ENCODE results near the gene ERFE. TPM values are rescaled to one million over a fixed set of nuclear protein-coding genes. Genes with fewer than 3 reads are reported as not detected.
"Not testable (repeated sequence)": the region's sequence is repeated elsewhere in the genome, so short reads cannot be mapped to it uniquely, and the experiment has no call there.

Gene ERFE, protein sequence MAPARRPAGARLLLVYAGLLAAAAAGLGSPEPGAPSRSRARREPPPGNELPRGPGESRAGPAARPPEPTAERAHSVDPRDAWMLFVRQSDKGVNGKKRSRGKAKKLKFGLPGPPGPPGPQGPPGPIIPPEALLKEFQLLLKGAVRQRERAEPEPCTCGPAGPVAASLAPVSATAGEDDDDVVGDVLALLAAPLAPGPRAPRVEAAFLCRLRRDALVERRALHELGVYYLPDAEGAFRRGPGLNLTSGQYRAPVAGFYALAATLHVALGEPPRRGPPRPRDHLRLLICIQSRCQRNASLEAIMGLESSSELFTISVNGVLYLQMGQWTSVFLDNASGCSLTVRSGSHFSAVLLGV
- total RNA-seq = 6.1 TPM
- polyA plus RNA-seq (ENCODE audit: insufficient read depth in 1 of 8, insufficient read length in 8 of 8, low replicate concordance in 1 of 8) = 10 to 100 TPM in 4 of 8 donors, 1 to 10 TPM in 4; 6.4 to 25.0 (median 10.7) TPM
- long read RNA-seq, donor 1, partial matches to known transcripts = 0 of 1 reads
- long read RNA-seq, donor 1, other reads (novel, unspliced or antisense) = 0 of 1 reads
- long read RNA-seq, donor 2 = 0 reads
- long read RNA-seq, donor 3, partial matches to known transcripts = 0 of 2 reads
- long read RNA-seq, donor 3, other reads (novel, unspliced or antisense) = 0 of 2 reads
- long read RNA-seq, donor 4, partial matches to known transcripts = 11 of 21 reads
- long read RNA-seq, donor 4, other reads (novel, unspliced or antisense) = 10 of 21 reads
- long read RNA-seq, donor 5, partial matches to known transcripts = 0 of 1 reads
- long read RNA-seq, donor 5, other reads (novel, unspliced or antisense) = 0 of 1 reads
- long read RNA-seq, donor 6, partial matches to known transcripts = 0 of 2 reads
- long read RNA-seq, donor 6, other reads (novel, unspliced or antisense) = 0 of 2 reads
- long read RNA-seq, donor 7 = 0 reads
- long read RNA-seq, donor 8, partial matches to known transcripts = 0 of 1 reads
- long read RNA-seq, donor 8, other reads (novel, unspliced or antisense) = 0 of 1 reads
- long read RNA-seq, donor 9, partial matches to known transcripts = 5 of 5 reads
- long read RNA-seq, donor 9, other reads (novel, unspliced or antisense) = 0 of 5 reads
- long read RNA-seq, donor 10, partial matches to known transcripts = 5 of 6 reads
- long read RNA-seq, donor 10, other reads (novel, unspliced or antisense) = 0 of 6 reads
- long read RNA-seq, donor 11, partial matches to known transcripts = 0 of 1 reads
- long read RNA-seq, donor 11, other reads (novel, unspliced or antisense) = 0 of 1 reads

DNA sequence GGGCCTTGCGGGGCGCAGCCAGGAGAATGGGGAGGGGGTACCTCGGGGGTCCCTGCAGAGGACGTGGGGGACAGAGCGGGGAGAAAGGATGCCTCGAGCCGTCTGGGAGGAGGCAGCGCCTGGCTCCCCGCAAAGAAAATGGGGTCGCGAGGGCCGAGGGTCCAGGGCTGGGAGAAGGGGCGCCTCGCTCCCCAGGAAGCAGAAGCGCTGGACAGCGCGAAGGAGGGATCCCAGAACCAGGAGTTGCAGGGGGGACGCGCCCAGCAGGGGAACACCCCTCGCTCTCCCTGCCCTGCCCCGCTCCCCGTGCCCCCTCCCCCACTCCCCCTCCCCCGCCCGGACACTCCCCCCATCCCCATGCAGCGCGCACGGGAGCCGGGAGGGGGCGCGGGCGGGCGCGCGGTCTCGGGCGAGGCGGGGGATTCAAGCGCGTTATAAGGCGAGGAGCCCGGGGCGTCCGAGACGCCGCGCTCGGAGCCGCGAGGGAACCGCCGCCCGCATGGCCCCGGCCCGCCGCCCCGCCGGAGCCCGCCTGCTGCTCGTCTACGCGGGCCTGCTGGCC lies at the start of gene ERFE:
TSS of gene ERFE (plus strand) at position 462 of the 562 bp plus-strand sequence. CDS start at position 500, 38 bp downstream.
- Histone ChIP-seq H3K4me3 (ENCODE audit: low read length) (peak within 1 kb of the TSS; percentile 31), H3K27me3 (ENCODE audit: control insufficient read depth, insufficient read depth, low read length) (peaks cover 43% of the 10 kb centered on the region), H3K36me3 (ENCODE audit: control insufficient read depth, insufficient read depth, low read length) (no peaks in the 10 kb centered on the region), H3K9me3 (replicated peaks; ENCODE audit: control insufficient read depth, low read depth, low read length) (peaks cover 3% of the 10 kb centered on the region), H3K27ac (ENCODE audit: low read length) (peak within 1 kb of the TSS; percentile 20), H3K4me1 (ENCODE audit: control insufficient read depth, insufficient read depth, low read length) (peaks cover 68% of the 10 kb centered on the region)
- DNase-seq = peak; percentile 60
- WGBS (ENCODE audit: insufficient coverage) = 3% methylated on average over 42 of the region's 61 CpGs

- Histone ChIP-seq H3K27me3 (ENCODE audit: control insufficient read depth, insufficient read depth, low read length) (no peaks in the 10 kb centered on the region), H3K4me3 (ENCODE audit: low read length) (no peak overlapping the region), H3K9me3 (replicated peaks; ENCODE audit: control insufficient read depth, low read depth, low read length) (no peaks in the 10 kb centered on the region), H3K27ac (ENCODE audit: low read length) (no peak overlapping the region), H3K36me3 (ENCODE audit: control insufficient read depth, insufficient read depth, low read length) (no peaks in the 10 kb centered on the region), H3K4me1 (ENCODE audit: control insufficient read depth, insufficient read depth, low read length) (peaks cover 9% of the 10 kb centered on the region)
- 62% methylated on average over 13 of the region's 13 CpGs for WGBS (ENCODE audit: insufficient coverage)
- DNase-seq = no peak
Measured at GRCh38 chr2:238113611-238114010, 45.2 kb upstream of the ERFE start.

DNA sequence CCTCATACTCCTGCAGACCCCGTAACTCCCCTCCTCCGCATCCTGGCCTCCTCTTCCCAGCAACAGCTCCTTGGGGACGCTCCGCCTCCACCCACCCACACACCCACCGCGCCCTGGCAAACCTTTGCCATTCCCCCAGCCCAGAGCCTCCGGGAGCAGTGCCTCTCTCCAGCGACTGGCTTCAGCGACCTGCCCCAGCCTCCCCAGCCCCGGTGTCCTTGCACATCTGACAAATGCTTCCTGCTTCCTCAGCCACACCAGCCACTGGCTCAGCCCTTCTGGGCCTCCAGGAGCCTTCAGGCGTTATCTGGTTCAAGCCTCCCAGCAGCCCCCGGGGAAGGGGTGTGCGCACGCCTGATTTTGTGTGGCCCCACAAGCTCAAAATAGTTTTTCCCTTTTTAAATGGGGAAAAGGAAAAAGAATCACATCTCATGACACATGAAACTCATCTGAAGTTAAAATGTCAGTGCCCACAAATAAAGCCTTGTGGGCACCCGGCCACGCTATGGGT lies 44.4 kb upstream of the ERFE start:
- WGBS (ENCODE audit: insufficient coverage) = 67% methylated on average over 12 of the region's 16 CpGs
- Histone ChIP-seq H3K36me3 (ENCODE audit: control insufficient read depth, insufficient read depth, low read length) (no peaks in the 10 kb centered on the region), H3K4me1 (ENCODE audit: control insufficient read depth, insufficient read depth, low read length) (peaks cover under 1% of the 10 kb centered on the region), H3K9me3 (replicated peaks; ENCODE audit: control insufficient read depth, low read depth, low read length) (no peaks in the 10 kb centered on the region), H3K27me3 (ENCODE audit: control insufficient read depth, insufficient read depth, low read length) (no peaks in the 10 kb centered on the region), H3K27ac (ENCODE audit: low read length) (no peak overlapping the region), H3K4me3 (ENCODE audit: low read length) (no peak overlapping the region)
- DNase-seq = no peak

GRCh38 chr2:238114851-238115660 lies 43.7 kb upstream of the ERFE start:
- Histone ChIP-seq H3K27ac (ENCODE audit: low read length) (no peak overlapping the region), H3K4me3 (ENCODE audit: low read length) (no peak overlapping the region), H3K9me3 (replicated peaks; ENCODE audit: control insufficient read depth, low read depth, low read length) (no peaks in the 10 kb centered on the region), H3K36me3 (ENCODE audit: control insufficient read depth, insufficient read depth, low read length) (no peaks in the 10 kb centered on the region), H3K27me3 (ENCODE audit: control insufficient read depth, insufficient read depth, low read length) (peaks cover 5% of the 10 kb centered on the region), H3K4me1 (ENCODE audit: control insufficient read depth, insufficient read depth, low read length) (peaks cover 5% of the 10 kb centered on the region)
- DNase-seq = no peak
- WGBS (ENCODE audit: insufficient coverage) = 83% methylated on average over 25 of the region's 32 CpGs

DNA sequence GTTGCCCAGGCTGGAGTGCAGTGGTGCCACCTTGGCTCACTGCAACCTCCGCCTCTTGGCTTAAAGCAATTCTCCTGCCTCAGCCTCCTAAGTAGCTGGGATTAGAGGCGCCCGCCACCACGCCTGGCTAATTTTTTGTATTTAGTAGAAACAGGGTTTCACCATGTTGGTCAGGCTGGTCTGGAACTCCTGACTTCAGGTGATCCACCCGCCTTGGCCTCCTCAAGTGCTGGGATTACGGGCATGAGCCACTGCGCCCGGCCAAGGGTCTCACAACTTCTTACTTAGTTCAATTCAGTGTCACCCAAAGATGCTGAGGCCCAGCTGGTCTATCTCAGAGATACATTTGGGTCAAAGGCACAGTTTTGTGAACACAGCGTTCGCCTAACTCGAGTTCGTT lies 43.1 kb upstream of the ERFE start:
- H3K27ac ChIP-seq (ENCODE audit: low read length); H3K36me3 ChIP-seq (ENCODE audit: control insufficient read depth, insufficient read depth, low read length); H3K27me3 ChIP-seq (ENCODE audit: control insufficient read depth, insufficient read depth, low read length); H3K9me3 ChIP-seq (replicated peaks; ENCODE audit: control insufficient read depth, low read depth, low read length); DNase-seq; H3K4me3 ChIP-seq (ENCODE audit: low read length): not testable (repeated sequence)
- peaks cover 12% of the 10 kb centered on the region for H3K4me1 ChIP-seq (ENCODE audit: control insufficient read depth, insufficient read depth, low read length)
- 91% methylated on average over 5 of the region's 12 CpGs for WGBS (ENCODE audit: insufficient coverage)

DNA sequence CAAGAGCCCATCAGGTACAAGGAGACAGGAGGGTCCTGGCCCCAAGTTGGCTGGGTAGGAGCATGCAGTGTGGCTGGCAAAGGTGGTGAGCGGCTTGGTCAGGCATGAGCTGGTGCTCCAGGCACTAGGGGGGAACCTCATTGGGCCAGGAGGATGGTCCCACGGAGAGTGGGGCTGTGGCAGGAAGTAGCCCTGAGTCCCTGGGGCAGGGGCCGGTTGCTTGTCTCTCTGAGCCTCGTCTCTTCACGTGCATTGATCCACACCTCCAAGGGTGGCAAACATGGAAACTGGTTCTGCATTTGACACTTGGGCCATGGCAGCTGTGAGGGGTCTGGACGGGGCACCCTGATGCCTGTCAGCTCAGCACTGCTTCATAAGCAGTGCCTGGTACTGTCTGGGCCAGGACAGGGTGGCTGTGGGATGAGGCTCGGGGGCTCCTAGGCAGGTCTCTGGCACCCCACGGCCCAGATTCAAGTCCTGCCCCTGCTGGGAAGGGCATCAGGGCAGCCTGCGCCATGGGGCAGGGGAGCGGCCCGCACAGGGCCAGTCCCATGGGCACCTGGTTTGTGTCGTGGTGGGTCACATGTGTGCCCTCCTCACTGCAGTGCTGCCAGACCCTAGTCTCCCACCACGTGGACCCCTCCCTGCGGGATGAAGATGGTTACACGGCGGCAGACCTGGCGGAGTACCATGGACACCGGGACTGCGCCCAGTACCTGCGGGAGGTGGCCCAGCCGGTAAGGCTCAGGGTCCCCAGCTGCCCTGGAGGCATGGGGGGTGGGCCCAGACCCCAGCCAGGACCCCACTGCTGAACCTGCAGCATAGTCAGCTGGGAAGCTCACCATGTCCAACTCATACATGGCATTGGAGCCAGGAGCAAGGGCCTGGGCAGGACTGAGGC lies 42.2 kb upstream of the ERFE start:
- no peak overlapping the region for H3K4me3 ChIP-seq (ENCODE audit: low read length)
- peaks cover 14% of the 10 kb centered on the region for H3K4me1 ChIP-seq (ENCODE audit: control insufficient read depth, insufficient read depth, low read length)
- no peaks in the 10 kb centered on the region for H3K36me3 ChIP-seq (ENCODE audit: control insufficient read depth, insufficient read depth, low read length)
- H3K9me3 ChIP-seq (replicated peaks; ENCODE audit: control insufficient read depth, low read depth, low read length) = no peaks in the 10 kb centered on the region
- H3K27me3 ChIP-seq (ENCODE audit: control insufficient read depth, insufficient read depth, low read length) = peaks cover 5% of the 10 kb centered on the region
- 85% methylated on average over 21 of the region's 21 CpGs for WGBS (ENCODE audit: insufficient coverage)
- DNase-seq = no peak
- H3K27ac ChIP-seq (ENCODE audit: low read length) = no peak overlapping the region

- DNase-seq = no peak
- Histone ChIP-seq H3K36me3 (ENCODE audit: control insufficient read depth, insufficient read depth, low read length) (no peaks in the 10 kb centered on the region), H3K27me3 (ENCODE audit: control insufficient read depth, insufficient read depth, low read length) (peaks cover 5% of the 10 kb centered on the region), H3K4me1 (ENCODE audit: control insufficient read depth, insufficient read depth, low read length) (peaks cover 14% of the 10 kb centered on the region), H3K27ac (ENCODE audit: low read length) (no peak overlapping the region), H3K9me3 (replicated peaks; ENCODE audit: control insufficient read depth, low read depth, low read length) (no peaks in the 10 kb centered on the region), H3K4me3 (ENCODE audit: low read length) (no peak overlapping the region)
- WGBS (ENCODE audit: insufficient coverage) = 71% methylated on average over 10 of the region's 11 CpGs
Measured at GRCh38 chr2:238117199-238118154, 41.3 kb upstream of the ERFE start.
